ENCODE results near the gene FCSK.

- peak; percentile 86 for TF ChIP-seq POLR2A (IDR thresholded peaks at IDR 0.05; ENCODE audit: low read length)
- no peak for TF ChIP-seq GATA1 (IDR thresholded peaks at IDR 0.05; ENCODE audit: low read depth, low read length)
These were observed 69.5 kb downstream of the FCSK start, which contains the start of gene SF3B3 for GRCh38 chr16:70523743-70524398.
